Measurements from ENCODE around the gene SIT1.

The SIT1 gene

DNA sequence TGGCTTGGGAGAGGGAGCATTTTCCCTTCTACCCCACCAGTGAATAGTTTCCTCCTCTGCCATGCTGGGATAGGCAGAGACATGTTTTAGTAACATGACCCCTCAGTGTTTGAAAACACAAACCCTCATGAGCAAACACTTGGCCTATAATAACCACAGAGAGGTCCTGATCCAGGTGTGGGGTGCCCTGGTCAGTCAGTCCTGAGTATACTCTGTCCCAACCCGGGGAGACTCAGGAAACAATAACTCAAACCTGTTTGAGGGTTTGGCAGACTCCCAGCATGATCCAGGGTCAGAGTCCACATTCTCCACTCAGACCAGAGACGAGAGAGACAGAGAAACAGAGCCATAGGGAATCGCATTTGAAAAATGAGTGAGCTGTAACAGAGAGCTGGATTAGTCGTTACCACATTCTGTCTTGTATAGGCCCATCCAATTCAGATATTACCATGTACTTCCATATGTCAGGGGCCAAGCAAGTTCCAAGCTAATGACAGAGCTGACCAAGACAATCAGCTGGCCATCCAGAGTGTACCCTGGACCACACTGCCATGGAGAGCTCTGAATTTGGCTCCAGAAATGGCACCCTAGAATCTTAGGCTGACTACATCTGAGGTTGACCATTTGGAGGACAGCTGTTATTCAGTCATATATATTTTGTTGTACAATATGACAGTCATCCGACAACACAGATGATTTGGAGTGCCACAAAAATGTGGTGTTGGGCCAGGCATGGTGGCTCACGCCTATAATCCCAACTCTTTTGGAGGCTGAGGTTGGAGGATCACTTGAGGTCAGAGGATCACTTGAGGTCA, 18.8 kb upstream of the SIT1 start:
- H2AFZ ChIP-seq (ENCODE audit: low read depth): no peak overlapping the region
- no peak overlapping the region for H3K27ac ChIP-seq
- H3K4me1 ChIP-seq (ENCODE audit: low read depth, poor library complexity, severe bottlenecking): peaks cover 8% of the 10 kb centered on the region

DNA sequence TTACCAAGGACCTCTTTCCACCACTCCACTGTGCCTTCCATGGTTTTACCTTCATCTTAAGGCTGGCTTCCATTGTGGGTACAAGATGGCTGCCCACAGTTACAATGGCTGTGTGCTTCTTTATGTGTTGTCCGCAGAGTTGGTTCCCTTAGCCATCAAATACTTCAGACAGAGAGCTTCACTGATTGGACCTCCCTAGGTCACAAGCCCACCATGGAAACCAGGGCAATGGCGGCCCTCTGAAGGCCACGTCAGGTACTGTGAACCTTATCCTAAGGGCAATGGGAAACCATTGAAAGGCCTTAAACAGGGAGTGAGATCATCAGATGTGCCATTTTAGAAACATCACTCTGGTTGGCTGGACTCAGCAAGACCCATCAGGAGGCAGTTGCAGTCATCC, 17.2 kb upstream of the SIT1 start:
- H3K79me2 ChIP-seq (ENCODE audit: insufficient read depth, low read depth): no peaks in the 10 kb centered on the region
- no peak overlapping the region for H2AFZ ChIP-seq (ENCODE audit: low read depth)
- H3K4me1 ChIP-seq (ENCODE audit: low read depth, poor library complexity, severe bottlenecking): peaks cover 14% of the 10 kb centered on the region
- TF ChIP-seq, protein P1, sequence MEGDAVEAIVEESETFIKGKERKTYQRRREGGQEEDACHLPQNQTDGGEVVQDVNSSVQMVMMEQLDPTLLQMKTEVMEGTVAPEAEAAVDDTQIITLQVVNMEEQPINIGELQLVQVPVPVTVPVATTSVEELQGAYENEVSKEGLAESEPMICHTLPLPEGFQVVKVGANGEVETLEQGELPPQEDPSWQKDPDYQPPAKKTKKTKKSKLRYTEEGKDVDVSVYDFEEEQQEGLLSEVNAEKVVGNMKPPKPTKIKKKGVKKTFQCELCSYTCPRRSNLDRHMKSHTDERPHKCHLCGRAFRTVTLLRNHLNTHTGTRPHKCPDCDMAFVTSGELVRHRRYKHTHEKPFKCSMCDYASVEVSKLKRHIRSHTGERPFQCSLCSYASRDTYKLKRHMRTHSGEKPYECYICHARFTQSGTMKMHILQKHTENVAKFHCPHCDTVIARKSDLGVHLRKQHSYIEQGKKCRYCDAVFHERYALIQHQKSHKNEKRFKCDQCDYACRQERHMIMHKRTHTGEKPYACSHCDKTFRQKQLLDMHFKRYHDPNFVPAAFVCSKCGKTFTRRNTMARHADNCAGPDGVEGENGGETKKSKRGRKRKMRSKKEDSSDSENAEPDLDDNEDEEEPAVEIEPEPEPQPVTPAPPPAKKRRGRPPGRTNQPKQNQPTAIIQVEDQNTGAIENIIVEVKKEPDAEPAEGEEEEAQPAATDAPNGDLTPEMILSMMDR (conservative IDR thresholded peaks at IDR 0.05; ENCODE audit: low read depth, low read length): no peak
- H4K20me1 ChIP-seq (ENCODE audit: insufficient read depth): no peaks in the 10 kb centered on the region
- no peak overlapping the region for H3K4me3 ChIP-seq (IDR thresholded peaks at IDR 0.05; ENCODE audit: insufficient read depth, low read depth, low read length)
- H3K9ac ChIP-seq: no peak overlapping the region
- H3K4me2 ChIP-seq: no peak overlapping the region
- no peaks in the 10 kb centered on the region for H3K36me3 ChIP-seq (ENCODE audit: insufficient read depth)
- H3K27me3 ChIP-seq (ENCODE audit: insufficient read depth, low read depth): no peaks in the 10 kb centered on the region
- no peak overlapping the region for H3K27ac ChIP-seq

More for the DNA sequence above, 18.8 kb upstream of the SIT1 start:
- no peak overlapping the region for H3K4me2 ChIP-seq
- H3K27me3 ChIP-seq (ENCODE audit: insufficient read depth, low read depth): no peaks in the 10 kb centered on the region
- H4K20me1 ChIP-seq (ENCODE audit: insufficient read depth): no peaks in the 10 kb centered on the region
- no peaks in the 10 kb centered on the region for H3K36me3 ChIP-seq (ENCODE audit: insufficient read depth)
- H3K4me3 ChIP-seq (IDR thresholded peaks at IDR 0.05; ENCODE audit: insufficient read depth, low read depth, low read length): no peak overlapping the region
- no peaks in the 10 kb centered on the region for H3K79me2 ChIP-seq (ENCODE audit: insufficient read depth, low read depth)
- TF ChIP-seq, protein P1 (conservative IDR thresholded peaks at IDR 0.05; ENCODE audit: low read depth, low read length): no peak
- no peak overlapping the region for H3K9ac ChIP-seq

DNA sequence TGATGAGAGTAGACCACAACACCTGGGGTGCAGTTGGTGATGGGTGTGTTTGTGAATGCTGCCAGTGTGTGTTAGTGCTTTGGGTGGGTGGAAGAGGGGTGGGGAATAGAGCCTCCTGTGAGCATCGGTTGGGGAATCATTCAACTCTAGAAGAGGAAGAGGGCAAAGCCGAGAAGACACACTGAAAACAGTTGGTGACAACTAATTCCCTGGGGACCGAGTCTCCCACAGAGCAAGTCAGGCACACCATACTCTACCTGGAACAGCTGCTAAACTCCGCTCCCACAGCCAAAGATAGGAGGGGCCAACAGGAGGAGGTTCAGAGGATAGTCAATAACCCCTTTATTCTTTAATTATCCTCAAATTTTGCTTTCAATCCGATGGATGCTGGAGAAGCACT, 15.8 kb upstream of the SIT1 start:
- Histone ChIP-seq H3K4me3 (IDR thresholded peaks at IDR 0.05; ENCODE audit: insufficient read depth, low read depth, low read length) (no peak overlapping the region), H3K4me2 (no peak overlapping the region), H2AFZ (ENCODE audit: low read depth) (no peak overlapping the region), H3K4me1 (ENCODE audit: low read depth, poor library complexity, severe bottlenecking) (peaks cover 14% of the 10 kb centered on the region), H4K20me1 (ENCODE audit: insufficient read depth) (no peaks in the 10 kb centered on the region), H3K27me3 (ENCODE audit: insufficient read depth, low read depth) (no peaks in the 10 kb centered on the region), H3K27ac (no peak overlapping the region), H3K36me3 (ENCODE audit: insufficient read depth) (no peaks in the 10 kb centered on the region), H3K79me2 (ENCODE audit: insufficient read depth, low read depth) (no peaks in the 10 kb centered on the region), H3K9ac (no peak overlapping the region)
- TF ChIP-seq, protein P1 (conservative IDR thresholded peaks at IDR 0.05; ENCODE audit: low read depth, low read length): no peak

DNA sequence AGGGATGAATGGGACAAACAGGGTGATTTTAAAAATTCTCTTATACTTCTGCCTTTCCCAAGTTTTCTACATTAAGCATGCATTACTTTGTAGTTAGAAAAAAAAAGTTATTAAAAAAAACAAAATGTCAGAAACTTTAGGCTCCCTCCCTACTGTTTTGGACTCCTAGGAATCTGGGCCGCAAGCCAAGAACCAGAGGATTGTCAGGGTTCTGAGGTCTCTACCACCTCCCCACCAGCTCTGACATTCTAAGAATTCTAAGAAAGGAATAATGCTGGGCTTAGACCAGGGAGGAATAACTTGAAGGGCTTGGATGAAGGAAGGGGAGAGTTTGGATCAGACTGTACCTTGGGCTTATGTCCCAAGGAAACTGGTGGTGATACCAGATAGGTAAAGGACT, 15.3 kb upstream of the SIT1 start:
- Histone ChIP-seq H3K9ac (no peak overlapping the region), H4K20me1 (ENCODE audit: insufficient read depth) (no peaks in the 10 kb centered on the region), H3K27ac (no peak overlapping the region), H3K79me2 (ENCODE audit: insufficient read depth, low read depth) (no peaks in the 10 kb centered on the region), H3K36me3 (ENCODE audit: insufficient read depth) (no peaks in the 10 kb centered on the region), H3K4me3 (IDR thresholded peaks at IDR 0.05; ENCODE audit: insufficient read depth, low read depth, low read length) (no peak overlapping the region), H3K4me2 (0 out of 2 replicates have a peak overlapping the region, but pooled peaks have one; percentile 25), H3K27me3 (ENCODE audit: insufficient read depth, low read depth) (no peaks in the 10 kb centered on the region), H2AFZ (ENCODE audit: low read depth) (no peak overlapping the region), H3K4me1 (ENCODE audit: low read depth, poor library complexity, severe bottlenecking) (peaks cover 14% of the 10 kb centered on the region)
- TF ChIP-seq, protein P1 (conservative IDR thresholded peaks at IDR 0.05; ENCODE audit: low read depth, low read length): no peak

Data from KMS-11 (cell line).